GM12892 (cell line): ENCODE results near the gene SLBP.
"Not testable (repeated sequence)": the region's sequence is repeated elsewhere in the genome, so short reads cannot be mapped to it uniquely, and the experiment has no call there.

Source experiments
- DNase-seq: peaks from one replicate; pipeline ENCODE4 v3.0.0; 2011; ENCODE audit not compliant: insufficient read length
- FAIRE-seq: peaks from 2 replicates; lab custom pipeline; 2011; peaks lifted over from hg19 to GRCh38; lab: Jason Lieb, UNC
- POLR2A ChIP-seq: IDR thresholded peaks from 2 replicates; pipeline ENCODE4 v1.6.1; 2011; ENCODE audit warnings: low read depth, low read length, control low read depth
- POLR2AphosphoS5 ChIP-seq: IDR thresholded peaks from 2 replicates; pipeline ENCODE4 v1.6.1; 2011; ENCODE audit warnings: low read depth, low read length, control low read depth
- TAF1 ChIP-seq: IDR thresholded peaks from 2 replicates; pipeline ENCODE4 v1.6.1; 2011; ENCODE audit warnings: low read depth, mild to moderate bottlenecking, control low read depth, low read length, borderline replicate concordance

Gene SLBP

DNA sequence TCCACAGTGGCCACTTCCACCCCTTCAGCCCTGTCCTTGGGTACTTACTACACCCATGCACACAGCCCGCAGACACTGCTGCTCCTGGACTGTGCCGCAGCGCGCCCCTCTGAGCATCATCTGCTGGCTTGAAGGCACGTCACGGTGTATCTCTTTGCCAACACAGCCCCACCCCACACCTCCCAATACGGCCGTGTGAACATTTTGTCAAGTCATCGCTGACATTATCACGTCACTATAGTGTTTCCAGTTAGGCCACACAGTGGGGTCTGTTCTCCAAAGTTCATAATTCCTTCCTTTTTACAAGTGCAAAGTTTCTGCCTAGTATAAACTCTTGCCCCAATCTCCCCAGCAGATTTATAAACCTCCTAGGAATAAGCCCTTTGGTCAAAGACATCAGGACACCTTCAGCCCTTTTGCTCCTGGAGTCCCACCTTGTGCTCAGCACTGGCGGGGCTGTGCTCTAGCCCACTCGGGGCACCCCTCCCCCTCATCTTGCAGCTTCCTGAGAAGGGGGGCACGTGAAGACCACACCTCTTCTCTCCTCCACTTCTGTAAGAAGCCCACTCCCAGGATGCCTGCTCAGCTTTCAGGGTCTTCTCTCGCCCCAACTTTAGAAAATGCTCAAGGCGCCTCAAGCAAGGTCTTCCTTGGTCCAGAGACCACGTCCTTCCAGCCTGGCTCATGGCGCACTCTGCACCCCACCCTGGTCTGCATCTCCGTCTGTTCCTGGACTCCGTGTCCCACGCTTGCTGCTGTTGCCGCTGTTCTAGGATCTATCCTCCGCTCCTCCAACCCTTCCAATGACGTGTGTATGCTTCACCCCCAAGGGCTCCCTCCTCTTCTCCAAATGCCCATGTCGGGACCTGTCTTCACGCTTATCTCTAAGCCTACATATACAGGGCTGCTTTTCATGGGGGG lies 35.3 kb downstream of the SLBP start:
- DNase-seq (no peak), FAIRE-seq (no peak)
- TF ChIP-seq POLR2AphosphoS5, result no peak
- no peak for TF ChIP-seq POLR2A
- TF ChIP-seq TAF1, result no peak

DNA sequence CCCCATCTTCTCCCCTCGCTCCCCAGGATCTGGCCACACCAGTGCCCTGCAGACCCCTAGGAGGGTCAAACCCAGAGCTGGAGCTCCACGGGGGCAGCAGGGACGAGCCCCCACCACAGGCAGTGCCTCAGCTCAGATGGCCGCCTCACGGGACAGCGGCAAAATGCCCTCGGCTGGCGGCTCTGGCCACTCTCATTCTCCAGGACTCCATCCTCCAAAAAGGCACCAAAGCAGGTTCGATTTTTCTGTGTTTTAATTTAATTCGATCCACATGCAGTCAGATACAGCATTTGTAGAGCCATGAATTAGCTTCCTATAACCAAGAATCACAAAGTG lies 36.3 kb downstream of the SLBP start:
- no peak for FAIRE-seq
- no peak for DNase-seq
- no peak for TF ChIP-seq POLR2A
- no peak for TF ChIP-seq TAF1
- TF ChIP-seq POLR2AphosphoS5, result no peak

DNA sequence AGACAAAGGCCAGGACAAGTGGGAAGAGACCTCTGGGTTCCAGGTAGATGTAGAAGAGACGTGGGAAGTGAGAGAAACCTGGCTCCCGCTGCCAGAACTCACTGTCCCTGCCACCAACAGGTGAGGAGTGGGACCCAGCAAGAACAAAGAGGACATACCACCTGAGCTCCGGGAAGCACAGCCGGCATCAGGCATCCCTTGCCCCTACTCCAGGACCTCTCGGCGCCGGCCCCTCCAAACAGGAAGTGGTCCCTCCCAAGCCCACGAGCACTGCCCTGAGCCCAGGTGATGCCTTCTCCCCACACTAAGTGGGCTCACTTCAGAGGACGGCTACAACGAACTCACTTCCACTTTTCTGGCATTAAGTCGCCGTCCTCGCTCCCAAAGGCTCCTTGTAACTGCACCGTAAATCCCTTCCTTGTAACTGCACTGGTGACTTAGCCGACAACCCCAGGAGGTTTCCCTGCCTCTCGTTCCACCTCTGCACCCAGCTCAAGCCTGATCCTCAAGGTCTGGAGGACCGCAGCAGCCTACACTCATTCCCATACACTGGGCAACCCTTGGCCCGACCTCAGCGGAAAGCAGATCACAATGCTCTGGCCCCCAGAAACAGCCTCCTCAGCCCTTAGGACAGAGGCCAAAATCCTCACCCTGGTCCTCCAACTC lies 36.9 kb downstream of the SLBP start:
- no peak for DNase-seq
- FAIRE-seq, result no peak
- TF ChIP-seq TAF1, result no peak
- TF ChIP-seq POLR2AphosphoS5, result no peak
- TF ChIP-seq POLR2A, result no peak

DNA sequence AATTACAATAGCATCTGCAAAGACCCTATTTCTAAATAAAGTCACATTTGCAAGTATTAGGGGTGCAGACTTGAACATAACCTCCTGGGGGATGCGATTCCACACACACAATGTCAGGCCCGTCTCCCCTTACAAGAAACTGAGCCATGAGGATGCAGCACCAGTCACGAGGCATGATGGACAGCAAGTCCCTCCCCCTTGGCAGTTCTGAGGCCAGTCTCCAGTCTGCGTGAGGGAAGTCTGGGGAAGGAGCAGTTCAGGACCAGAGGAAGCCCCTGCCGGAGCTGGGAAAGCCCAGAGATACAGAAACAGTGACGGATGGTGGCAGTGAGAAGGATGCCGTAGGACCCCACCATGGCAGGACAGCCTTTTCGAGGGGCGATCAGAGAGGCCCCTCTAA lies 37.4 kb downstream of the SLBP start:
- no peak for FAIRE-seq
- TF ChIP-seq POLR2A (no peak), TAF1 (no peak), POLR2AphosphoS5 (no peak)

DNA sequence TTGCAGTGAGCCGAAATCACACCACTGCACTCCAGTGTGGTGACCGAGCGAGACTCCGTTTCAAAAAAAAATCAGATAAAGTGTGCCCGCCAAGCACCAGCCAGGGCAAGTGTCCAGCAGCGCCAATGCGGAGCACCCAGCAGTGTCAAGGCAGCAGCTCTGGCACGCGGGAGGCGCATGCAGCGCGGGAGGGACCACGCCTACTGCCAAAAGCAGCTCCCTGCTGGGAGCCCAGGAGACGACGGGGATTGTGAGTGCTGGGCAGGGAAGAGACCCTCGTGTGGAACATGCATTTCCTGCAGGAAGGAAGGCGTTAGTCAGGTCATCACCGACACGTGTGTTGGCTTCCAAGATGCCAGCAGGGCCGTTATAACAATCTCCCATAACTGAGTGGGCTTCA lies 38.4 kb downstream of the SLBP start:
- TF ChIP-seq TAF1 (no peak), POLR2AphosphoS5 (no peak), POLR2A (no peak)
- FAIRE-seq, result no peak
- no peak for DNase-seq

More for the DNA sequence above, 37.4 kb downstream of the SLBP start:
- DNase-seq, result no peak

DNA sequence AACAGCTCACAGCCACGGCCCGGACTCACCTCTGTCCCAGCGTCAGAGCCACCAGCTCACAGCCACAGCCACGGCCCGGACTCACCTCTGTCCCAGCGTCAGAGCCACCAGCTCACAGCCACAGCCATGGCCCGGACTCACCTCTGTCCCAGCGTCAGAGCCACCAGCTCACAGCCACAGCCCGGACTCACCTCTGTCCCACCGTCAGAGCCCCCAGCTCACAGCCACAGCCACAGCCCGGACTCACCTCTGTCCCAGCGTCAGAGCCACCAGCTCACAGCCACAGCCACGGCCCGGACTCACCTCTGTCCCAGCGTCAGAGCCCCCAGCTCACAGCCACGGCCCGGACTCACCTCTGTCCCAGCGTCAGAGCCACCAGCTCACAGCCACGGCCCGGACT lies 41.1 kb downstream of the SLBP start:
- not testable (repeated sequence) for FAIRE-seq, DNase-seq

DNA sequence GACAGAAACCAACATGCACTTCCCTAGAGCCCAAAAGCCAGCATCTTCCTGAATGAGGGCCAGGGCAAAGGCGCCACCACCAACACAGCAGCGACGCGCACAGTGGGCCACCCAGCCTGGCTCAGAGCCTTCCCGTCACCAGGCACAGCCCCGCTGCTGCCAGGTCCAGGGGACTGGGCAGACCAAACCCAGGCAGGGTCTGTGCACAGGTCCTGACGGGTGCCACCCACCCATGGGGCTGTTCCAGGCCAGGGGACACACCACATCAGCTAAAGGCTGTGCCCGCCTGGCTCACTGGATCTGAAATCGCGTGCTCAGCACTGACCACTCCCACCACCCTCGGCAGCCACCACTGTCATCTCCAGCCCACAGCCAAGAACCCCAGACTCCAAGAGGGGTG lies 41.8 kb downstream of the SLBP start:
- no peak for DNase-seq
- no peak for FAIRE-seq
- TF ChIP-seq POLR2A, result no peak
- no peak for TF ChIP-seq TAF1
- TF ChIP-seq POLR2AphosphoS5, result no peak

DNA sequence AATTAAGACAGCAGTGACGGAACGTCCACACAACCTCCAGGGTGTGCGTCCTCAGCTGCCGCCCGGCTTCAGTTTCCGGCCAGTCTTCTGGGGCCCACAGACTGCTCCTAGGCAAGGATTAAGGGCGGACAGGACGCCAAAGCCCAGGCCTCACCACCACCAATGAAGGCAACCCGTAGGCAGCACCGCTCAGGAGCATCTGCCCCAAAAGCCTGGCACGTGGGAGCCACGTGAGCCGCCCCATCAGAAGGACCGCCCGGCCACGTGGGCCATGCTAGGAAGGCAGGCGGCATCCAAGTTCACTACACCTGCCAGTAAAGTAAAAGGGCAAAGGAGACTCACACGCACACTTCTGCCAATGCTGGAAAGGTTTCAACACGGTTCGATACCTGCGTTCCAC lies 42.3 kb downstream of the SLBP start:
- no peak for FAIRE-seq
- no peak for TF ChIP-seq TAF1
- no peak for TF ChIP-seq POLR2AphosphoS5
- TF ChIP-seq POLR2A, result no peak
- DNase-seq, result no peak

DNA sequence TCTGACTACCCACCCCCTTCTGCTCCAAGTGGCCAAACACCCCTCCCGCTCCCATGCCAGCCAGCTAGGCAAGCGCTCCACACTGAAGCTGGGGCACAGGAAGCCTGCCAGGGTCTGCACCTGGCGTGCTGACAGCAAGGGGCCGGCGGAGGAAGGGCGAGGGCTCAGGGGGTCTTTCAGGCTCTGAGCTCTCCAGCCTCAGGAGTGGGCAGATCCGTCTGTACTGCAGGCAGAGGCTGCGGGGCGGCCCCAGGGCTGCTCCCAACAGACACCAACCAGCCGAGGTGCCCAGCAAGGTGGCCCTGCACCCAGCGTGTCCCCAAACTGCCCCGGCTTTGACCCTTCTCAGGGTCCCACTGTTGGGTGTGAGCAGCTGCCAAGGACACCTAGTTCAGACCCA lies 42.8 kb downstream of the SLBP start:
- TF ChIP-seq POLR2A (no peak), TAF1 (no peak), POLR2AphosphoS5 (no peak)
- FAIRE-seq (no peak), DNase-seq (no peak)

DNA sequence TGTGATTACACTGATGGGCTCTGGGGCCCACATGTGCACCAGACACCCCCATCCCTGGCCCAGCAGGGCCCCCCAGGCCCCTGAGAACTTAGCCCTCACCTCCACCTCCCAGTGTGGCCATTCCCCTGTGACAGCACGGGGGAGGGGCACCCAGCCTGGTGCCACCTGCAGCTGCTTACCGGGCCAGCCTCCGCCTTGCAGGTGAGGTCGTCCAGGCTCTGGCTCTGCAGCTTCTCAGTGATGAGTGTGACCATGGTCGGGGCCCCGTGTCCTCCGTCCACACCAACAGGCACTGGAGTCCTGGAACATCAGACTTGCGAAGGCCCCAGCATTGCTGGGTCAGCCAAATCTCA lies 43.7 kb downstream of the SLBP start:
- DNase-seq (peak; percentile 7), FAIRE-seq (no peak)

DNA sequence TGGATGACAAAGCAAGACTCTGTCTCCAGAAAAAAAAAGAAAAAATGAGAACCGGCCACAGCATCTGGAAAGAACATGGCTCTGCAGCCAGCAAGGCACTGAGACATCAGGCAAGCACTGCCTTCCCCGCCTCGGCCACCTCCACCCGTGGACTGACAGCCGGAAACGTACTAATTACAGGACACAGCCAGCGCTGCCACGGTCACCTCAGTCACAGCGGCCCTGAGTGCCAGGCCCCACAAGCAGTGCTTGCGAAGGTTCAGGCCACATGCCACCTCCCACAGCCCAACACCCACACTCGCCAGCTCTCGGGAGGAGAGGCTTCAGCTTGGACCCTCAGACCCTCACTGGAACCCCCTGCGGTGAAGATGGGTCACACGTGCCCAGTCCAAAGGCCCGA lies 44.8 kb downstream of the SLBP start:
- TF ChIP-seq TAF1 (no peak), POLR2AphosphoS5 (no peak), POLR2A (no peak)
- no peak for FAIRE-seq
- no peak for DNase-seq

More for the DNA sequence above, 43.7 kb downstream of the SLBP start:
- no peak for TF ChIP-seq POLR2A
- no peak for TF ChIP-seq TAF1
- no peak for TF ChIP-seq POLR2AphosphoS5

DNA sequence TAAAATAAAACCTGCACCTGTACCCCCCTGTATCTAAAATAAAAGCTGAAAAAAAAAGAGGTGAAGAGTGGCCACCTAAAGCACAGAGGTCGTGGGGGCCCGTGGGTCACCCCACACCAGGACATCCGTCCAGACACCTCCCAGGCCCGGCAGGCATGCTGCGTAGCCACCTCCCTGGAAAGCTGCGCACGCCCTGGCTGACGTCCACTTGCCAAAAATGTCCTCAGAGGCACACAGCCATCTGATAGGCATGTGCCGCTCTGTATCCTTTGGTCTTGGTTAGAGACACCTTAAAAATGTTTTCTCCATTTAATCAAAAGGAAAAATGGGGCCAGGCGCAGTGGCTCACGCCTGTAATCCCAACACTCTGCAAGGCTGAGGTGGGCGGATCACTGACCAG lies 45.7 kb downstream of the SLBP start:
- no peak for TF ChIP-seq TAF1
- no peak for TF ChIP-seq POLR2AphosphoS5
- TF ChIP-seq POLR2A, result no peak
- no peak for FAIRE-seq

More for the DNA sequence above, 45.7 kb downstream of the SLBP start:
- DNase-seq, result no peak
